Hepatocyte (in vitro differentiated cells): ENCODE results near the gene LHFPL2. TPM values are rescaled to one million over a fixed set of nuclear protein-coding genes. Genes with fewer than 3 reads are reported as not detected.

Source experiments
- DNase-seq: peaks from one replicate; pipeline ENCODE4 v3.0.0-alpha.2; 2016; ENCODE audit warnings: low spot score
- H2AFZ ChIP-seq: fragments of 200-600 bp; sonication (generic); 2 replicates; pipeline ENCODE4 v1.6.0; 2016; ENCODE audit warnings: antibody characterized with exemption, mild to moderate bottlenecking
- H3K27ac ChIP-seq: fragments of 200-600 bp; sonication (generic); 2 replicates; pipeline ENCODE4 v1.5.1; 2016; ENCODE audit warnings: mild to moderate bottlenecking
- H3K27me3 ChIP-seq: fragments of 200-600 bp; sonication (generic); 2 replicates; pipeline ENCODE4 v1.6.1; 2016
- H3K36me3 ChIP-seq: fragments of 200-600 bp; sonication (generic); replicated peaks from 2 replicates; pipeline ENCODE4 v1.5.1; 2016; ENCODE audit warnings: low read depth; ENCODE audit not compliant: insufficient read depth
- H3K4me1 ChIP-seq: fragments of 200-600 bp; sonication (generic); 2 replicates; pipeline ENCODE4 v1.5.1; 2016; ENCODE audit warnings: mild to moderate bottlenecking, moderate library complexity; ENCODE audit not compliant: insufficient read depth
- H3K4me2 ChIP-seq: fragments of 200-600 bp; sonication (generic); 2 replicates; pipeline ENCODE4 v1.6.0; 2016
- H3K4me3 ChIP-seq: fragments of 200-600 bp; sonication (generic); 2 replicates; pipeline ENCODE4 v1.5.1; 2016; ENCODE audit warnings: mild to moderate bottlenecking
- H3K79me2 ChIP-seq: fragments of 200-600 bp; sonication (generic); 2 replicates; pipeline ENCODE4 v1.6.0; 2017; ENCODE audit warnings: mild to moderate bottlenecking
- H3K9me2 ChIP-seq: fragments of 200-600 bp; sonication (generic); replicated peaks from 2 replicates; pipeline ENCODE4 v1.6.0; 2017; ENCODE audit warnings: mild to moderate bottlenecking; ENCODE audit not compliant: insufficient read depth
- H3K9me3 ChIP-seq: fragments of 200-600 bp; sonication (generic); 2 replicates; pipeline ENCODE4 v1.5.1; 2016; ENCODE audit warnings: low read depth, mild to moderate bottlenecking
- H4K20me1 ChIP-seq: fragments of 200-600 bp; sonication (generic); 2 replicates; pipeline ENCODE4 v1.6.0; 2016; ENCODE audit warnings: mild to moderate bottlenecking; ENCODE audit not compliant: insufficient read depth, poor library complexity, severe bottlenecking
- CTCF ChIP-seq: fragments of 200-600 bp; sonication (generic); IDR thresholded peaks from 2 replicates; pipeline ENCODE4 v1.5.1; 2016; ENCODE audit warnings: antibody characterized with exemption, mild to moderate bottlenecking; ENCODE audit not compliant: poor library complexity
- EZH2 ChIP-seq: fragments of 200-600 bp; sonication (generic); IDR thresholded peaks from 2 replicates; pipeline ENCODE4 v1.6.1; 2016; ENCODE audit warnings: antibody characterized with exemption, mild to moderate bottlenecking, borderline replicate concordance
- EZH2phosphoT487 ChIP-seq: fragments of 200-600 bp; sonication (generic); IDR thresholded peaks from one replicate; pipeline ENCODE4 v1.6.1; 2018; ENCODE audit warnings: antibody characterized with exemption, mild to moderate bottlenecking, low read depth, moderate library complexity; ENCODE audit not compliant: unreplicated experiment, severe bottlenecking
- WGBS: methylation state at CpG from one replicate; pipeline ENCODE4 v1.1.6; 2016; ENCODE audit warnings: low lambda C conversion rate; ENCODE audit errors: missing lambda C conversion rate; 5-methylcytosine and 5-hydroxymethylcytosine counted together
- polyA plus RNA-seq: library from polyadenylated mRNA; unstranded; fragments of >200 nt; fragmentation: Nextera tagmentation; extraction: Ambion mirVana; gene quantifications from 2 replicates; pipeline ENCODE4 v1.2.1, GENCODE V29; 2016
- total RNA-seq: library from RNA; depleted of rRNA; stranded (reverse); fragments of >200 nt; gene quantifications from 2 replicates; pipeline ENCODE4 v1.2.3, GENCODE V29; 2014

Gene LHFPL2
- total and polyA plus RNA-seq, 2 experiments from 2014 or later: 15.6 to 39.9 TPM

GRCh38 chr5:78647838-78648358 lies 674 bp downstream of the LHFPL2 start:
- 1% methylated on average over 45 of the region's 47 CpGs for WGBS

GRCh38 chr5:78647351-78647818 lies 1.2 kb downstream of the LHFPL2 start:
- Histone ChIP-seq H4K20me1 (no peaks in the 10 kb centered on the region), H3K27me3 (no peaks in the 10 kb centered on the region), H3K36me3 (no peaks in the 10 kb centered on the region), H3K9me2 (no peaks in the 10 kb centered on the region), H3K4me1 (peaks cover 29% of the 10 kb centered on the region), H3K4me3 (peak overlapping the region; percentile 68), H3K27ac (peak overlapping the region; percentile 99), H3K9me3 (no peaks in the 10 kb centered on the region), H2AFZ (peak overlapping the region; percentile 50), H3K79me2 (peaks cover 48% of the 10 kb centered on the region), H3K4me2 (peak overlapping the region; percentile 85)
- WGBS: under 1% methylated on average over 17 of the region's 17 CpGs
- TF ChIP-seq EZH2 (no peak), CTCF (no peak), EZH2phosphoT487 (no peak)
- peak; percentile 45 for DNase-seq

More at GRCh38 chr5:78647838-78648358, 674 bp downstream of the LHFPL2 start:
- Histone ChIP-seq H3K9me3 (no peaks in the 10 kb centered on the region), H3K9me2 (no peaks in the 10 kb centered on the region), H2AFZ (peak overlapping the region; percentile 67), H3K4me1 (peaks cover 27% of the 10 kb centered on the region), H3K4me2 (peak overlapping the region; percentile 85), H3K36me3 (no peaks in the 10 kb centered on the region), H4K20me1 (no peaks in the 10 kb centered on the region), H3K79me2 (peaks cover 43% of the 10 kb centered on the region), H3K27ac (peak overlapping the region; percentile 99), H3K27me3 (no peaks in the 10 kb centered on the region), H3K4me3 (peak overlapping the region; percentile 68)
- peak; percentile 78 for DNase-seq
- no peak for TF ChIP-seq EZH2
- TF ChIP-seq EZH2phosphoT487: no peak
- TF ChIP-seq CTCF: no peak

- no peak overlapping the region for H2AFZ ChIP-seq
- H3K79me2 ChIP-seq: peaks cover 72% of the 10 kb centered on the region
- H3K27ac ChIP-seq: no peak overlapping the region
These were observed 3.8 kb downstream of the LHFPL2 start for GRCh38 chr5:78644741-78645300.

More at GRCh38 chr5:78644741-78645300, 3.8 kb downstream of the LHFPL2 start:
- TF ChIP-seq EZH2 (no peak), EZH2phosphoT487 (no peak), CTCF (no peak)
- no peak overlapping the region for H3K4me3 ChIP-seq
- H3K4me2 ChIP-seq: peak overlapping the region; percentile 8
- H3K36me3 ChIP-seq: no peaks in the 10 kb centered on the region
- DNase-seq: no peak
- WGBS: 66% methylated on average over 2 of the region's 2 CpGs
- no peaks in the 10 kb centered on the region for H3K27me3 ChIP-seq
- no peaks in the 10 kb centered on the region for H3K9me3 ChIP-seq
- peaks cover 40% of the 10 kb centered on the region for H3K4me1 ChIP-seq
- no peaks in the 10 kb centered on the region for H3K9me2 ChIP-seq
- no peaks in the 10 kb centered on the region for H4K20me1 ChIP-seq
